Body of pancreas (tissue), 4 donors: ENCODE results near the gene DUXA.

ENCODE experiments used
- POLR2A ChIP-seq, 3 donors: fragments of 450-650 bp; IDR thresholded peaks; one replicate each; pipeline ENCODE4 v1.6.1; 2016; ENCODE audit warnings: antibody characterized with exemption in 3 of 3, mild to moderate bottlenecking in 2 of 3
- TF ChIP-seq, protein P1 (sequence below), 7 experiments: fragments of 450-650 bp in 4 of 7; fragments of 200-600 bp in 3 of 7; sonication (generic) in 3 of 7; IDR thresholded peaks; one replicate each; pipeline ENCODE4 v1.5.1; 2016 to 2019; ENCODE audit warnings: antibody characterized with exemption in 7 of 7

GRCh38 chr19:57161985-57162539 is 5.2 kb downstream of the DUXA start:
- TF ChIP-seq POLR2A (IDR thresholded peaks at IDR 0.05): no peak
- TF ChIP-seq, protein P1, sequence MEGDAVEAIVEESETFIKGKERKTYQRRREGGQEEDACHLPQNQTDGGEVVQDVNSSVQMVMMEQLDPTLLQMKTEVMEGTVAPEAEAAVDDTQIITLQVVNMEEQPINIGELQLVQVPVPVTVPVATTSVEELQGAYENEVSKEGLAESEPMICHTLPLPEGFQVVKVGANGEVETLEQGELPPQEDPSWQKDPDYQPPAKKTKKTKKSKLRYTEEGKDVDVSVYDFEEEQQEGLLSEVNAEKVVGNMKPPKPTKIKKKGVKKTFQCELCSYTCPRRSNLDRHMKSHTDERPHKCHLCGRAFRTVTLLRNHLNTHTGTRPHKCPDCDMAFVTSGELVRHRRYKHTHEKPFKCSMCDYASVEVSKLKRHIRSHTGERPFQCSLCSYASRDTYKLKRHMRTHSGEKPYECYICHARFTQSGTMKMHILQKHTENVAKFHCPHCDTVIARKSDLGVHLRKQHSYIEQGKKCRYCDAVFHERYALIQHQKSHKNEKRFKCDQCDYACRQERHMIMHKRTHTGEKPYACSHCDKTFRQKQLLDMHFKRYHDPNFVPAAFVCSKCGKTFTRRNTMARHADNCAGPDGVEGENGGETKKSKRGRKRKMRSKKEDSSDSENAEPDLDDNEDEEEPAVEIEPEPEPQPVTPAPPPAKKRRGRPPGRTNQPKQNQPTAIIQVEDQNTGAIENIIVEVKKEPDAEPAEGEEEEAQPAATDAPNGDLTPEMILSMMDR (IDR thresholded peaks at IDR 0.05): no peak
